Eye (tissue), 1 donor: ENCODE results near the gene ELOA.
"Not testable (repeated sequence)": the region's sequence is repeated elsewhere in the genome, so short reads cannot be mapped to it uniquely, and the experiment has no call there.

Source experiments
- DNase-seq: peaks from one replicate; pipeline ENCODE4 v3.0.0-alpha.2; 2015

Gene ELOA

GRCh38 chr1:23743287-23744152 is at the start of gene ELOA:
Gene ELOA (plus strand): TSS chr1:23743471. CDS start chr1:23743504, 33 bp downstream.
- peak; percentile 90 for DNase-seq

GRCh38 chr1:23693599-23693998 is 49.7 kb upstream of the ELOA start:
- no peak for DNase-seq

- no peak for DNase-seq
Observed at GRCh38 chr1:23694371-23694770, 48.9 kb upstream of the ELOA start.

- no peak for DNase-seq
Observed at GRCh38 chr1:23695667-23696066, 47.6 kb upstream of the ELOA start.

GRCh38 chr1:23696335-23696989 is 46.8 kb upstream of the ELOA start:
- DNase-seq = no peak

GRCh38 chr1:23698466-23698865 is 44.8 kb upstream of the ELOA start:
- DNase-seq = no peak

GRCh38 chr1:23699280-23700179 is 43.7 kb upstream of the ELOA start:
- DNase-seq = no peak

- DNase-seq = no peak
Observed at GRCh38 chr1:23701310-23701709, 42.0 kb upstream of the ELOA start.

- no peak for DNase-seq
Observed at GRCh38 chr1:23701996-23702395, 41.3 kb upstream of the ELOA start.

GRCh38 chr1:23704834-23705495 is 38.3 kb upstream of the ELOA start:
- DNase-seq = no peak

- no peak for DNase-seq
Observed at GRCh38 chr1:23709229-23709628, 34.0 kb upstream of the ELOA start.

- DNase-seq = peak; percentile 30
Observed at GRCh38 chr1:23718482-23718881, 24.8 kb upstream of the ELOA start.

GRCh38 chr1:23719162-23719820 is 24.0 kb upstream of the ELOA start:
- no peak for DNase-seq

- DNase-seq = no peak
Observed at GRCh38 chr1:23720256-23720995, 22.8 kb upstream of the ELOA start.

- DNase-seq = peak; percentile 32
Observed at GRCh38 chr1:23722652-23723051, 20.6 kb upstream of the ELOA start.

GRCh38 chr1:23726686-23727085 is 16.6 kb upstream of the ELOA start:
- no peak for DNase-seq

GRCh38 chr1:23727362-23727811 is 15.9 kb upstream of the ELOA start:
- no peak for DNase-seq

- no peak for DNase-seq
Observed at GRCh38 chr1:23732363-23733224, 10.7 kb upstream of the ELOA start.

GRCh38 chr1:23733281-23733680 is 10.0 kb upstream of the ELOA start:
- not testable (repeated sequence) for DNase-seq

GRCh38 chr1:23736437-23737134 is 6.7 kb upstream of the ELOA start:
- no peak for DNase-seq
